ENCODE data around the gene KCNQ1.

Gene KCNQ1

DNA sequence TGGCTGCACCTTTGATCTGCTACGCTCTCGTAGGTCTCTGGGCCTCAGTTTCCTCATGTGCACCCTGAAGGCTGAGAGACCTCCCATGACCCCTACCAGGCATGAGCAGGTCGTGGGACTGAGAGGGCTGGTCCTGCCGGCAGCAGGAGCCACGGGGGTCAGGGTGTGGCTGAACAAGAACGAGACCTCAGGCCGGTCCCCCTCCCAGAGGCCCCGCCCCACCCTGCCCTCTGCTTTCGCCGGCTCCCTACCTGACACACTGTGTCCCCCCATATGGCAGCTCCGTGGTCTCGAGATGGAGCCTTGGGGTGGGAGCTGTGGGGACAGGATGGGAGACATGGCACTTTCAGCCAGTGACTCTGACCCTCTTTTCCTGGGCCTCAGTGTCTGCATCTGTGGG lies 400.2 kb downstream of the KCNQ1 start:
- no peak for TF ChIP-seq Cebpa-rat (IDR thresholded peaks at IDR 0.05)
- H3K27ac ChIP-seq, result peak overlapping the region; percentile 13; the same call in 1 of the 2 replicates
- H3K9ac ChIP-seq, result 0 out of 2 replicates have a peak overlapping the region, but pooled peaks have one; percentile 34

DNA sequence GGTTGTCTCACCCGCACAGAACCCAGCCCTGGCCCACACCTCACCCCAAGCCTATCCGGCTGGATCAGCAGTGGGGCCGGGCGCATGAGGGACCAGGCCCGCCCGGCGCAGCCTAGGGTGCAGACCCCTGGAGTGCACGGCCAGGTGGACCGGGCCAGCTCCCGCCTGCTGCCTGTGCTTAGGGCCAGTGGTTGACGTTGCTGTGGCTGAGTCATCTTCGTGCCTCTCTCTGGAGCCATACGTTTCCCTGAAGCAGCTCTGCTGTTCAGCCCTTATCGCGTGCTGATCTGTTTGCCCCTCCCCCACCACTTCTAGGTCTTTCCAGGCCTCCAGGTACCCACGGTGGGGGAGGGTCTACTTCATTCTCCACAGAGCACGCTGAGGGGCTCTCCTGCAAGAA lies 401.2 kb downstream of the KCNQ1 start:
- no peak for TF ChIP-seq Cebpa-rat (IDR thresholded peaks at IDR 0.05)
- H3K36me3 ChIP-seq, result no peaks in the 10 kb centered on the region
- no peak overlapping the region for H3K27ac ChIP-seq
- H3K4me2 ChIP-seq, result no peak overlapping the region
- H4K20me1 ChIP-seq, result no peaks in the 10 kb centered on the region
- H3K9ac ChIP-seq, result no peak overlapping the region
- H3K4me1 ChIP-seq, result peaks cover 87% of the 10 kb centered on the region
- no peaks in the 10 kb centered on the region for H3K27me3 ChIP-seq
- no peak overlapping the region for H3K4me3 ChIP-seq
- no peaks in the 10 kb centered on the region for H3K9me3 ChIP-seq

More for the DNA sequence above, 400.2 kb downstream of the KCNQ1 start:
- Histone ChIP-seq H3K4me2 (peak overlapping the region; percentile 82), H3K27me3 (no peaks in the 10 kb centered on the region), H3K4me1 (peaks cover 86% of the 10 kb centered on the region), H3K4me3 (no peak overlapping the region), H4K20me1 (no peaks in the 10 kb centered on the region), H3K9me3 (no peaks in the 10 kb centered on the region), H3K36me3 (no peaks in the 10 kb centered on the region)

GRCh38 chr11:2846470-2846869 lies 401.7 kb downstream of the KCNQ1 start:
- Histone ChIP-seq H3K27ac (no peak overlapping the region), H3K9me3 (no peaks in the 10 kb centered on the region), H4K20me1 (no peaks in the 10 kb centered on the region), H3K4me1 (peaks cover 91% of the 10 kb centered on the region), H3K4me2 (peak overlapping the region; percentile 71; the same call in 1 of the 2 replicates), H3K36me3 (no peaks in the 10 kb centered on the region), H3K4me3 (no peak overlapping the region), H3K9ac (no peak overlapping the region), H3K27me3 (no peaks in the 10 kb centered on the region)
- TF ChIP-seq Cebpa-rat (IDR thresholded peaks at IDR 0.05), result no peak

DNA sequence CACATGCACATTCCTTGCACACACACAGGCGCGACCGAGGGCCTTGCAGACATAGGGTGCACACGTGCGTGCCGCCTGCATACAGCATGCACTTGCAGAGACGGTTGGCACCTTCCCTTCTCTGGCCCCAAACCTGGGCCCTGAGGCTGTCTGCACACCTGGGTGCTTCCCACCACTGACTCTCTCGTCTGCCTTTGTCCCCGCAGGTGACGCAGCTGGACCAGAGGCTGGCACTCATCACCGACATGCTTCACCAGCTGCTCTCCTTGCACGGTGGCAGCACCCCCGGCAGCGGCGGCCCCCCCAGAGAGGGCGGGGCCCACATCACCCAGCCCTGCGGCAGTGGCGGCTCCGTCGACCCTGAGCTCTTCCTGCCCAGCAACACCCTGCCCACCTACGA lies 402.8 kb downstream of the KCNQ1 start:
- Histone ChIP-seq H4K20me1 (no peaks in the 10 kb centered on the region), H3K4me1 (peaks cover 89% of the 10 kb centered on the region), H3K27ac (peak overlapping the region; percentile 66), H3K9ac (no peak overlapping the region), H3K27me3 (no peaks in the 10 kb centered on the region), H3K9me3 (no peaks in the 10 kb centered on the region), H3K36me3 (no peaks in the 10 kb centered on the region), H3K4me3 (no peak overlapping the region), H3K4me2 (peak overlapping the region; percentile 71)
- TF ChIP-seq Cebpa-rat (IDR thresholded peaks at IDR 0.05), result no peak

DNA sequence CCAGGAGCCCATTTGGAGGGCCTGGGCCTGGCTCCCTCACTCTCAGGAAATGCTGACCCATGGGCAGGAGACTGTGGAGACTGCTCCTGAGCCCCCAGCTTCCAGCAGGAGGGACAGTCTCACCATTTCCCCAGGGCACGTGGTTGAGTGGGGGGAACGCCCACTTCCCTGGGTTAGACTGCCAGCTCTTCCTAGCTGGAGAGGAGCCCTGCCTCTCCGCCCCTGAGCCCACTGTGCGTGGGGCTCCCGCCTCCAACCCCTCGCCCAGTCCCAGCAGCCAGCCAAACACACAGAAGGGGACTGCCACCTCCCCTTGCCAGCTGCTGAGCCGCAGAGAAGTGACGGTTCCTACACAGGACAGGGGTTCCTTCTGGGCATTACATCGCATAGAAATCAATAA lies 403.7 kb downstream of the KCNQ1 start:
- Histone ChIP-seq H4K20me1 (no peaks in the 10 kb centered on the region), H3K27ac (peak overlapping the region; percentile 66), H3K27me3 (no peaks in the 10 kb centered on the region), H3K4me2 (peak overlapping the region; percentile 71), H3K9ac (0 out of 2 replicates have a peak overlapping the region, but pooled peaks have one; percentile 1), H3K4me3 (no peak overlapping the region; the same call in 1 of the 2 replicates), H3K9me3 (no peaks in the 10 kb centered on the region), H3K4me1 (peaks cover 81% of the 10 kb centered on the region), H3K36me3 (no peaks in the 10 kb centered on the region)
- no peak for TF ChIP-seq Cebpa-rat (IDR thresholded peaks at IDR 0.05)

GRCh38 chr11:2849994-2850770 lies 405.4 kb downstream of the KCNQ1 start:
- Histone ChIP-seq H3K36me3 (no peaks in the 10 kb centered on the region), H3K27me3 (no peaks in the 10 kb centered on the region), H3K27ac (0 out of 2 replicates have a peak overlapping the region, but pooled peaks have one; percentile 42), H3K4me2 (no peak overlapping the region), H3K9ac (no peak overlapping the region), H3K9me3 (no peaks in the 10 kb centered on the region), H4K20me1 (no peaks in the 10 kb centered on the region), H3K4me1 (peaks cover 64% of the 10 kb centered on the region), H3K4me3 (no peak overlapping the region)
- TF ChIP-seq Cebpa-rat (IDR thresholded peaks at IDR 0.05), result no peak

DNA sequence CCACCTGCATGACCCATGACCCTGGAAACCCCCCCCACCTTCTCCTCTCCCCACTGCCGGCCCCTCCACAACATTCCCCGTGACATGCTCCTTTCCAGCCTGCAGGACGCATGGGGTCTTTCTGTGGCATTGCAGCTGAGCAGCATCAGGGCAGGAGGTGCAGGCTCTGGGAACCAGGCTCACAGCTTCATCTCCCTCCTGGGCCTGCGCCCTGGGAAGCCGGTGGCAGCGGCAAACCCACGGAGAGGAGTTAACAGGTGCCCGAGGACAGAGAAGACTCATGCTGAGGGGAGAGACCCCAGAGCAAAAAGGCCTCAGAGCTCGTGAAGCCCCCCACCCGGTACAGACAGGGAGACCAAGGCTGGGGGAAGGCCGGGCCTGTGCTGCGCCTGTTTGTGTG lies 408.6 kb downstream of the KCNQ1 start:
- no peak for TF ChIP-seq Cebpa-rat (IDR thresholded peaks at IDR 0.05)
- H3K4me2 ChIP-seq, result no peak overlapping the region
- peaks cover 36% of the 10 kb centered on the region for H3K4me1 ChIP-seq
- no peak overlapping the region for H3K4me3 ChIP-seq
- H3K27me3 ChIP-seq, result no peaks in the 10 kb centered on the region
- no peaks in the 10 kb centered on the region for H3K9me3 ChIP-seq
- H3K9ac ChIP-seq, result no peak overlapping the region
- no peaks in the 10 kb centered on the region for H4K20me1 ChIP-seq
- no peaks in the 10 kb centered on the region for H3K36me3 ChIP-seq
- no peak overlapping the region for H3K27ac ChIP-seq

DNA sequence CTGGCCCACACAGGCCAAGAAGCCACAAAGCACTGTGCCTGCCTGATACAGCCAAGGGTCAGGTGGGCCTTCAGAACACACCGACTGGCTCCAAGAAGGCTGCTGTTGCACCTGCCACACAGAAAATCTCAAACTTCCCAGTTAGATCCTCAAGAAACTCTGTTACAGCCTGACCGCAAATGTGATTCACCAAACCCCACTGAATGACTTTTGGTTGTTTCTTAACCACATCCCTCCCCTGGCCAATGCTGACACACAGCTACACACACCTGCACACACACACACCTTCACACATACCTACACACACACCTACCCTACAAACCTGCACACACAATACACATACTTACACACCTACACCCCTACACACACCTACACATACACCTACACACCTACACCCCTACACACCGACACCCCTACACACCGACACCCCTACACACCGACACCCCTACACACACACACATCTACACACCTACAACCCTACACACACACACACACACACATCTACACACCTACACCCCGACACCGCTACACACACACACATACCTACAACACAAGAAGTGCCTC lies 409.3 kb downstream of the KCNQ1 start:
- Histone ChIP-seq H3K9ac (no peak overlapping the region), H3K27ac (no peak overlapping the region), H4K20me1 (no peaks in the 10 kb centered on the region), H3K27me3 (no peaks in the 10 kb centered on the region), H3K4me3 (no peak overlapping the region), H3K4me1 (peaks cover 29% of the 10 kb centered on the region), H3K36me3 (no peaks in the 10 kb centered on the region), H3K4me2 (no peak overlapping the region), H3K9me3 (no peaks in the 10 kb centered on the region)
- no peak for TF ChIP-seq Cebpa-rat (IDR thresholded peaks at IDR 0.05)

DNA sequence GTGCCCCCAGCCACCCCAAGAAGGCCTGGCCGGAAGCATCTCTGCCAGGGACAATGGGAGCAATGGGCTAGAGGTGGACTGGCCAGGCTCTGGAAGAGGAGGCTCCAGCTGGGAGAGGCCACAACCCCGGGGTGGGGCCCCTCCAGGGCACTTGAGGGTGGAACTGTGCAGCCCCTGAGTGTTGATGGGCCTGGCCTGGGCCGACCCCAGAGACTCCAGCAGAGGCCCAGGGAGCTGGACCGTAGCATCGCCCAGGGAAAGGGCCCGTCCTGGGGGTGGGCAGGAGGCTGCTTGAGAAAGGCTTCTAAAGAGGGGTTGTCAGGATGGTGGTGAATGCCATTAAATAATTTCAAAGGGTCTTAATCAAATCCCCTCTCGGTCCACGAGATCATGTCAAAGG lies 410.4 kb downstream of the KCNQ1 start:
- no peaks in the 10 kb centered on the region for H3K36me3 ChIP-seq
- no peak for TF ChIP-seq Cebpa-rat (IDR thresholded peaks at IDR 0.05)
- no peak overlapping the region for H3K9ac ChIP-seq
- H3K27ac ChIP-seq, result no peak overlapping the region
- no peaks in the 10 kb centered on the region for H4K20me1 ChIP-seq
- no peaks in the 10 kb centered on the region for H3K27me3 ChIP-seq
- peaks cover 25% of the 10 kb centered on the region for H3K4me1 ChIP-seq
- no peak overlapping the region for H3K4me2 ChIP-seq
- no peaks in the 10 kb centered on the region for H3K9me3 ChIP-seq
- no peak overlapping the region for H3K4me3 ChIP-seq

- TF ChIP-seq Cebpa-rat (IDR thresholded peaks at IDR 0.05), result no peak
- H3K4me3 ChIP-seq, result no peak overlapping the region
- no peaks in the 10 kb centered on the region for H3K27me3 ChIP-seq
- H3K9ac ChIP-seq, result no peak overlapping the region
- H3K4me2 ChIP-seq, result no peak overlapping the region
- H3K4me1 ChIP-seq, result peaks cover 17% of the 10 kb centered on the region
- H3K36me3 ChIP-seq, result no peaks in the 10 kb centered on the region
- H3K27ac ChIP-seq, result no peak overlapping the region
- no peaks in the 10 kb centered on the region for H4K20me1 ChIP-seq
- no peaks in the 10 kb centered on the region for H3K9me3 ChIP-seq
Measured at GRCh38 chr11:2857276-2857675, 412.5 kb downstream of the KCNQ1 start.

Data from BLaER1 (cell line).